Fibroblast of lung (primary cell): ENCODE data around the gene CBFA2T2. TPM values are rescaled to one million over a fixed set of nuclear protein-coding genes. Genes with fewer than 3 reads are reported as not detected.
A peak's percentile ranks its signal among the peaks of the same experiment; 100 is the strongest.

Source experiments
- DNase-seq, 2 donors: peaks; one replicate each; pipeline versions ENCODE4 v3.0.0 to v3.0.0-alpha.2; 2010; ENCODE audit warnings: low read depth in 2 of 2
- H2AFZ ChIP-seq: 2 replicates; pipeline ENCODE4 v1.5.1; 2012; ENCODE audit warnings: low read length, control low read depth, inconsistent platforms
- H3K27ac ChIP-seq: 2 replicates; pipeline ENCODE4 v1.5.1; 2011; ENCODE audit warnings: low read length, control low read depth; ENCODE audit not compliant: insufficient read depth
- H3K27me3 ChIP-seq: 2 replicates; pipeline ENCODE4 v1.5.1; 2011; ENCODE audit warnings: mild to moderate bottlenecking, low read length; ENCODE audit not compliant: control insufficient read depth, insufficient read depth
- H3K36me3 ChIP-seq: 2 replicates; pipeline ENCODE4 v1.5.1; 2011; ENCODE audit warnings: low read length; ENCODE audit not compliant: control insufficient read depth, insufficient read depth
- H3K4me1 ChIP-seq: 2 replicates; pipeline ENCODE4 v1.5.1; 2011; ENCODE audit warnings: low read length; ENCODE audit not compliant: control insufficient read depth, insufficient read depth; ENCODE audit errors: extremely low read depth
- H3K4me2 ChIP-seq: 2 replicates; pipeline ENCODE4 v1.5.1; 2011; ENCODE audit warnings: low read length, control low read depth; ENCODE audit not compliant: insufficient read depth; ENCODE audit errors: extremely low read depth
- H3K4me3 ChIP-seq, 4 experiments: fragments of 200-600 bp in 1 of 4; sonication (generic) in 1 of 4; replicated peaks in 1 of 4; 2 replicates each; pipeline ENCODE4 v1.5.1; 2011 to 2016; ENCODE audit warnings: low read length in 4 of 4, low read depth in 3 of 4, mild to moderate bottlenecking in 3 of 4, control low read depth in 2 of 4, inconsistent platforms in 1 of 4, mixed read lengths in 1 of 4; ENCODE audit not compliant: insufficient read depth in 1 of 4; ENCODE audit errors: control extremely low read depth in 1 of 4
- H3K79me2 ChIP-seq: 2 replicates; pipeline ENCODE4 v1.5.1; 2012; ENCODE audit warnings: mild to moderate bottlenecking, low read length, inconsistent platforms; ENCODE audit not compliant: control insufficient read depth, insufficient read depth
- H3K9ac ChIP-seq: 2 replicates; pipeline ENCODE4 v1.5.1; 2011; ENCODE audit warnings: mild to moderate bottlenecking, low read length, control low read depth; ENCODE audit not compliant: insufficient read depth
- H3K9me3 ChIP-seq: 2 replicates; pipeline ENCODE4 v1.5.1; 2012; ENCODE audit warnings: low read depth, low read length; ENCODE audit not compliant: control insufficient read depth, insufficient read depth
- H4K20me1 ChIP-seq: 2 replicates; pipeline ENCODE4 v1.5.1; 2011; ENCODE audit warnings: low read length; ENCODE audit not compliant: control insufficient read depth, insufficient read depth; ENCODE audit errors: extremely low read depth
- EZH2 ChIP-seq: IDR thresholded peaks from 2 replicates; pipeline ENCODE4 v1.5.1; 2012; ENCODE audit warnings: low read length, control low read depth, mild to moderate bottlenecking; ENCODE audit errors: missing control alignments
- polyA plus RNA-seq, 2 donors: library from polyadenylated mRNA; depleted of rRNA in 1 of 2; stranded (reverse) in 1 of 2; unstranded in 1 of 2; fragments of >200 nt; gene quantifications; 2 replicates each; pipeline ENCODE4 v1.2.1, GENCODE V29; 2011 to 2012; ENCODE audit warnings: missing spikeins in 1 of 2
- total RNA-seq: library from RNA; depleted of rRNA; stranded (reverse); fragments of >200 nt; gene quantifications from 2 replicates; pipeline ENCODE4 v1.2.1, GENCODE V29; 2014
- TF ChIP-seq, protein P1 (sequence below), 2 donors: IDR thresholded peaks in 1 of 2; conservative IDR thresholded peaks in 1 of 2; 1 replicate in 1 of 2; 2 replicates in 1 of 2; pipeline ENCODE4 v1.5.1; 2011 to 2012; ENCODE audit warnings: low read length in 2 of 2, control low read depth in 1 of 2, inconsistent platforms in 1 of 2, low read depth in 1 of 2, mild to moderate bottlenecking in 1 of 2

The CBFA2T2 gene
- total and polyA plus RNA-seq, 2 donors (not counting 1 experiment from before 2014, with no cell fraction given) = 5.6 to 7.3 TPM

DNA sequence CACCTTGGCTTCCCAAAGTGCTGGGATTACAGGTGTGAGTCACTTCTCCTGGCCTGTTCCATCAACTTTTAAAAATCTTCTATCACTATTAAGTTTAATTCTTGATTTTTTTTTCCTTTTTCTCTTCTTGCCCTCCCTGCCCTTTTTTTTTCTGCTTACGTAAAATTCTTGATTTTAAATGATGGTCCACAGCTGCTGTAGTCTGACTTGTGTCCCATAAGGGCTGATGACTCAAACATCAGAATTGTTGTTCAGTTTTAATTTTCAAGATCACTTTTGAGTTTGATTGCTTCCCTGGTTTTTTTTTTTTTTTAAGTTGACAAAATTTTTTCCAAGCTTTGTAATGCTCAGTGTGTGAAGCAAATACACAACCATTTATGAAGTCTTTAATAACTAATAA is 61.9 kb downstream of the CBFA2T2 start:
- peaks cover 4% of the 10 kb centered on the region for H3K4me1 ChIP-seq
- H3K9me3 ChIP-seq = no peaks in the 10 kb centered on the region
- no peaks in the 10 kb centered on the region for H3K36me3 ChIP-seq
- no peak overlapping the region for H3K27ac ChIP-seq
- H4K20me1 ChIP-seq = no peaks in the 10 kb centered on the region
- H3K4me2 ChIP-seq = no peak overlapping the region
- no peak overlapping the region for H3K9ac ChIP-seq
- no peaks in the 10 kb centered on the region for H3K79me2 ChIP-seq
- DNase-seq = peak; percentile 69 to 83
- no peak for TF ChIP-seq EZH2
- TF ChIP-seq, protein P1, sequence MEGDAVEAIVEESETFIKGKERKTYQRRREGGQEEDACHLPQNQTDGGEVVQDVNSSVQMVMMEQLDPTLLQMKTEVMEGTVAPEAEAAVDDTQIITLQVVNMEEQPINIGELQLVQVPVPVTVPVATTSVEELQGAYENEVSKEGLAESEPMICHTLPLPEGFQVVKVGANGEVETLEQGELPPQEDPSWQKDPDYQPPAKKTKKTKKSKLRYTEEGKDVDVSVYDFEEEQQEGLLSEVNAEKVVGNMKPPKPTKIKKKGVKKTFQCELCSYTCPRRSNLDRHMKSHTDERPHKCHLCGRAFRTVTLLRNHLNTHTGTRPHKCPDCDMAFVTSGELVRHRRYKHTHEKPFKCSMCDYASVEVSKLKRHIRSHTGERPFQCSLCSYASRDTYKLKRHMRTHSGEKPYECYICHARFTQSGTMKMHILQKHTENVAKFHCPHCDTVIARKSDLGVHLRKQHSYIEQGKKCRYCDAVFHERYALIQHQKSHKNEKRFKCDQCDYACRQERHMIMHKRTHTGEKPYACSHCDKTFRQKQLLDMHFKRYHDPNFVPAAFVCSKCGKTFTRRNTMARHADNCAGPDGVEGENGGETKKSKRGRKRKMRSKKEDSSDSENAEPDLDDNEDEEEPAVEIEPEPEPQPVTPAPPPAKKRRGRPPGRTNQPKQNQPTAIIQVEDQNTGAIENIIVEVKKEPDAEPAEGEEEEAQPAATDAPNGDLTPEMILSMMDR (conservative IDR thresholded peaks at IDR 0.05 in 1 of 2, IDR thresholded peaks at IDR 0.05 in 1 of 2; ENCODE audit: low read depth in 1 of 2, low read length in 2 of 2) = no peak
- H3K4me3 ChIP-seq = no peak overlapping the region
- no peak overlapping the region for H2AFZ ChIP-seq
- no peaks in the 10 kb centered on the region for H3K27me3 ChIP-seq

DNA sequence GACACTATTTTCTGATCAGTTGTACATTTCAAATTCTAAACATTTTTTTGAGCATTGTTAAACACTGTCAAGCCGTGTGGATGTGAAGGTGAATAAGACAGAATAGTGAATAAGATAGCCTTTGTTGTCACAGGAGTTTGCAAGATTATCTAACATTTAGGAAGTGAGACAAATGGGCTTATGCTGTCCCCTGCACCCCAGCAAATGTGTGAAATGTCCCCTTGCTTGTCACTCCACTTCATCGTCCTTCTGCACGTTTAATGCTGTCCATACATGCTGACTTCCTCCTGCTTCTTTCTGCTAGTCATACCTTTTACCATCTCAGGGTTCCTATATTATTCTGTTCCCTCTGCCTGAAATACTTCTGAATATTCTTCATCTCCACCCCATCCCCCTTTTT is 62.6 kb downstream of the CBFA2T2 start:
- H2AFZ ChIP-seq = no peak overlapping the region
- H3K4me2 ChIP-seq = no peak overlapping the region
- H3K9me3 ChIP-seq = no peaks in the 10 kb centered on the region
- H3K4me1 ChIP-seq = peaks cover 4% of the 10 kb centered on the region
- no peak overlapping the region for H3K9ac ChIP-seq
- no peaks in the 10 kb centered on the region for H3K27me3 ChIP-seq
- TF ChIP-seq EZH2 = no peak
- TF ChIP-seq, protein P1 (conservative IDR thresholded peaks at IDR 0.05 in 1 of 2, IDR thresholded peaks at IDR 0.05 in 1 of 2; ENCODE audit: low read depth in 1 of 2, low read length in 2 of 2) = no peak
- no peak overlapping the region for H3K4me3 ChIP-seq
- no peak overlapping the region for H3K27ac ChIP-seq
- no peaks in the 10 kb centered on the region for H4K20me1 ChIP-seq
- DNase-seq = no peak
- no peaks in the 10 kb centered on the region for H3K36me3 ChIP-seq
- no peaks in the 10 kb centered on the region for H3K79me2 ChIP-seq

DNA sequence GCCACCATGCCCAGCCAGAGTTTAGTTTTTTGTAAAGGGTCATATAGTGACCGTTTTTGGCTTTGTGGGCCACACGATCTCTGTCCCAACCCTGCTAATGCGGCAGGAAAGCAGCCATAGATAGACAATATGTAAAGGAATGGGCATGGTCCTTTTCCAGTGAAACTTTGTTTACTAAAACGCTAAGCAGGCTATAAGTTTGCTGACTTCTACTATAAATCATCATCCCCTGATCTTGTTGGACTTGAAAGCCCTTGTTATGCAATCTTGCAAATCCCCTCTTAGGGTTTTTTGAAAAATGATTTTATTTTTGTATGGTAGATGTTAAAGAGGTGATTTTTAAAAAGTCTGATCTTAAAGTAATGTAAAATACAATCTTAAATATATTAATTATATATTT is 63.6 kb downstream of the CBFA2T2 start:
- TF ChIP-seq, protein P1 (conservative IDR thresholded peaks at IDR 0.05 in 1 of 2, IDR thresholded peaks at IDR 0.05 in 1 of 2; ENCODE audit: low read depth in 1 of 2, low read length in 2 of 2) = no peak
- TF ChIP-seq EZH2 = no peak
- Histone ChIP-seq H3K4me1 (peaks cover 4% of the 10 kb centered on the region), H3K4me2 (no peak overlapping the region), H3K36me3 (no peaks in the 10 kb centered on the region), H3K27ac (no peak overlapping the region), H3K27me3 (no peaks in the 10 kb centered on the region), H3K4me3 (no peak overlapping the region), H4K20me1 (no peaks in the 10 kb centered on the region), H3K79me2 (no peaks in the 10 kb centered on the region), H3K9me3 (no peaks in the 10 kb centered on the region), H3K9ac (no peak overlapping the region), H2AFZ (no peak overlapping the region)
- DNase-seq = no peak
